Epithelial cell of esophagus (primary cell): Measurements from ENCODE around the gene ERFL.
"Not testable (repeated sequence)": the region's sequence is repeated elsewhere in the genome, so short reads cannot be mapped to it uniquely, and the experiment has no call there.

Source experiments
- DNase-seq: peaks from one replicate; pipeline ENCODE4 v3.0.0; 2010; ENCODE audit warnings: low read depth
- H3K4me3 ChIP-seq: 2 replicates; pipeline ENCODE4 v1.5.1; 2011; ENCODE audit warnings: mild to moderate bottlenecking, low read length, control low read depth
- TF ChIP-seq, protein P1 (sequence below): IDR thresholded peaks from 2 replicates; pipeline ENCODE4 v1.5.1; 2011; ENCODE audit warnings: low read depth, mild to moderate bottlenecking, low read length, control low read depth, inconsistent platforms; ENCODE audit not compliant: insufficient read depth; ENCODE audit errors: missing control alignments

ERFL gene

DNA sequence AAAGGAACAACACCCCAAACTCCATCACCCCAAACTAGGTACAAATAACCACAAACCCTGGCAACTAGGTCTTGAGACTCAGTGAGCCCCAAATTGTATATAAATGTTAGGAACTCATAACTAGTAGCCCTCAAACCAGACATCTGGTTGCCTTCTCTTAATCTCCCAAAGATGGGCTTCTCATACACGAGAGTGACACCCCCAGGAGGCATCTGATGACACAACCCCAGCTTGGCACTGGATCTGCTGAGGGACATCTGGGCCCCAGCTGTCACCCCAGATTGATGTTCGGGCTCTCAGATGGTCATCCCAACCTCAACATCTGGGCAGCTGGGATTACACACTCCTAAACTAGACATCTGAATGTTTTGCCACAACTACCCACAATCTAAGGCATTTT lies 16.1 kb upstream of the ERFL start:
- TF ChIP-seq, protein P1, sequence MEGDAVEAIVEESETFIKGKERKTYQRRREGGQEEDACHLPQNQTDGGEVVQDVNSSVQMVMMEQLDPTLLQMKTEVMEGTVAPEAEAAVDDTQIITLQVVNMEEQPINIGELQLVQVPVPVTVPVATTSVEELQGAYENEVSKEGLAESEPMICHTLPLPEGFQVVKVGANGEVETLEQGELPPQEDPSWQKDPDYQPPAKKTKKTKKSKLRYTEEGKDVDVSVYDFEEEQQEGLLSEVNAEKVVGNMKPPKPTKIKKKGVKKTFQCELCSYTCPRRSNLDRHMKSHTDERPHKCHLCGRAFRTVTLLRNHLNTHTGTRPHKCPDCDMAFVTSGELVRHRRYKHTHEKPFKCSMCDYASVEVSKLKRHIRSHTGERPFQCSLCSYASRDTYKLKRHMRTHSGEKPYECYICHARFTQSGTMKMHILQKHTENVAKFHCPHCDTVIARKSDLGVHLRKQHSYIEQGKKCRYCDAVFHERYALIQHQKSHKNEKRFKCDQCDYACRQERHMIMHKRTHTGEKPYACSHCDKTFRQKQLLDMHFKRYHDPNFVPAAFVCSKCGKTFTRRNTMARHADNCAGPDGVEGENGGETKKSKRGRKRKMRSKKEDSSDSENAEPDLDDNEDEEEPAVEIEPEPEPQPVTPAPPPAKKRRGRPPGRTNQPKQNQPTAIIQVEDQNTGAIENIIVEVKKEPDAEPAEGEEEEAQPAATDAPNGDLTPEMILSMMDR, result no peak
- H3K4me3 ChIP-seq, result no peak overlapping the region
- DNase-seq, result no peak

DNA sequence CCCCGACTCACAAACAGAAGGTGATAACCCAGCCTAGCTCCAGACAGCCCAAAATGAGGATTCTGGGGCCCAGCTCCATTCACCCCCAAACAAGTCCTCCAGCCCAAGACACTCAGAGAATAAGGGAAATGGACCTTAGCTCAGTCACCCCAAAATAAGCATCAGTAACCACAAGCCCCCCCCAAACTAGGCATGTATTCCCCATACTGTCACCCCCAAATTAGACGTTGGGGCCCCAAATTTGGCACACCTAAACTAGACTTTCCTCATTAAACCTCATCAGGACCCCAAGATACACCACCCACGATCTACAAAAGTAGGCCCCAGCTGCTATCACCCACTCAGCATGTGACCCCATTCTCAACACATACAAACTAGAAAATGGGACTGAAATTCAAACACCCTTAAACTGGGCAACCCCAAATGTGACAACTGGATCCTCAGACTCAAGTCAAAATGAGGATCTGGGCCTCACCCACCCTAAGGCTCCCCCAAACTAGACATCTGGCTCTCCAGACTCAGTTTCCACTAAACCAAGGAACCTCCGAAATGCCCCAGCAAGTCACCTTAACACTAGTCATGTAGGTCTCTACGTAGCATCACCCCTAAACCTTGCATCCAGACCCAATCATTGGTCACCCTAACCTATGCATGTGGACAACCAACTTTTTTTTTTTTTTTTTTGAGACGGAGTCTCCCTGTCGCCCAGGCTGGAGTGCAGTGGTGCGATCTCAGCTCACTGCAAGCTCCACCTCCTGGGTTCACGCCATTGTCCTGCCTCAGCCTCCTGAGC lies 13.4 kb upstream of the ERFL start:
- TF ChIP-seq, protein P1, result no peak
- DNase-seq, result no peak
- no peak overlapping the region for H3K4me3 ChIP-seq

DNA sequence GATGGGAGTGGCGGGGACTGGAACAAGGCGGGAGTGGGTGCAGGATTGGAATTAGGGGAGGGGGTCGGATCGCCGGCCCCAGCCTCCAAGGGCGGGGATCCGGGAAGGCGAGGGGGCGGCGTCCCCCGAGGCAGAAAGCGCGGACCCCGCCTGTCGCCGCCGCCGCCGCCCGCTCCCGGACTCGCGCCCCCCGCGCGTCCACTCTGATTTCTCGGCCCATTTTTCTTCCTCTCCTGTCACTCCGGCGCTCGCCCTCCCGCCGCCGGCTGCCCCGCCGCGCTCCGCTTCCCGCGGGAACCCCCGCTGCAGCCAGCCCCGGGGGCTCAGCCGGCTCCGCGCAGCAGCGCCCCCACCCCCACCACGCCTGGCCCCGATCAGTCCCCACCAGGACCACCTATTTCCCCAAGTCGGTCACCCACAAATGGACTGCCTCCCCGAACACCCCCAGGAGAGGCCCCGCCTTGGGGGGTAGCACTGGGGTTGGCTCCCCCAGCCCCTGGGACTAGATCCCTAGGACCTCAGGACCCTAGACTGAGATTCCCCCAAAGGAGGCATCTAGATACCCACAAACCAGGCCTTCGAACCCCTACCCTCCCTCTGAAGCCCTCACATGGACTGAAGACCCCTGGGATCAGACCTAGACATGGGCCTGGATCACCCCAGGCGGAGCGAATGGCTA lies 12.6 kb upstream of the ERFL start:
- TF ChIP-seq, protein P1, result no peak
- peak overlapping the region; percentile 39 for H3K4me3 ChIP-seq
- no peak for DNase-seq

DNA sequence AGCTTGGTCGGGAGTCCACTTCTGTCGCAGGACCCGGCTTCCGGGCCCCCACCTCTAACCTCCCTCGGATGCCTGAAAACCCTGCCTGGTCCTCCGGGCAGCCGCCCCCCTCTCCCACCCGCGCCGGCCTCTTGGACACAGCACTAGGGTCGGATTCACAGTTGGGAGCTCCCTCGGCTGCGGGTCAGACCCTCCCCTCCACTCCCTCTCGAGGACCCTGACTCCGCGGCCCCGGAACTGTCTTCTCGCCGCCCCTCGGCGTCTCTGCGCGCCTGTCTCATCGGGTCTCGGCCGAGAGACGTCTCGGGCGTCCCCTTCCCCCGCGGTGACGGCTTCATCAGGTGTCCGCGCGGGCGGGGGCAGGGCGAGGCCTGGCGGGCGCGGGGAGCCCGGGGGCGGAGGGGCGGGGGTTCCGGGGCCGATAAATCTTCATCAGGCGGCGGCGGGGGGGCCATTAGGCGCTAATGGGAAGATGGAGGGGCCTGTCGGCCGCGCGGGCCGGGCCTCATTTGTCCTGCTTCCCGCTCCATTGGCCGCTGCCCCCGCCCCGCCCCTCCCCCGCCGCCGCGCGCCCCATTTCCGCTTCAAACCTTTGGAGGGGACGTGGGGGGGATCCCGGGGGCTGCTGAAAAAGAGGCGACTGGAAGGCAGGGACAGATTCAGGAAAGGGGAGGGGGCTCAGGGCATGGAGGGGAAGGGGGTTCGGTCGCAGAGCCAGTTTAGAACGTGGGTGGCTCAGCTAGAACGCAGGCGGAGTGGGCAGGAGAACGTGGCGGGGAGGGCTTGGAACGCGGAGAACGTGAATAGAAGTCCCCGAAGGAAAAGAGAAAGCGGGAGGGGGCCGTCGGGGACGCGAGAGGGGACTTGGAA lies 11.8 kb upstream of the ERFL start:
- peak overlapping the region; percentile 39 for H3K4me3 ChIP-seq
- TF ChIP-seq, protein P1, result no peak
- no peak for DNase-seq

DNA sequence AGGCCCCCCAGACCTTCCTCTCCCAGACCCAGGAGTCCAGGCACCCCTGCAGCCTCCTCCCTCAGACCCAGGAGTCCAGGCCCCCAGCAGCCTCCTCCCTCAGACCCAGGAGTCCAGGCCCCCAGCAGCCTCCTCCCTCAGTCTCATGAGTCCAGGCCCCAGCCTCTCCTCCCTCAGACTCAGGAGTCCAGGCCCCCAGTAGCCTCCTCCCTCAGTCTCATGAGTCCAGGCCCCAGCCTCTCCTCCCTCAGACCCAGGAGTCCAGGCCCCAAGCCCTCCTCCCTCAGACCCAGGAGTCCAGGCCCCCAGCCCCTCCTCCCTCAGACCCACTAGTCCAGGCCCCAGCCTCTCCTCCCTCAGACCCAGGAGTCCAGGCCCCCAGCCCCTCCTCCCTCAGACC lies 11.0 kb upstream of the ERFL start:
- not testable (repeated sequence) for DNase-seq, H3K4me3 ChIP-seq

DNA sequence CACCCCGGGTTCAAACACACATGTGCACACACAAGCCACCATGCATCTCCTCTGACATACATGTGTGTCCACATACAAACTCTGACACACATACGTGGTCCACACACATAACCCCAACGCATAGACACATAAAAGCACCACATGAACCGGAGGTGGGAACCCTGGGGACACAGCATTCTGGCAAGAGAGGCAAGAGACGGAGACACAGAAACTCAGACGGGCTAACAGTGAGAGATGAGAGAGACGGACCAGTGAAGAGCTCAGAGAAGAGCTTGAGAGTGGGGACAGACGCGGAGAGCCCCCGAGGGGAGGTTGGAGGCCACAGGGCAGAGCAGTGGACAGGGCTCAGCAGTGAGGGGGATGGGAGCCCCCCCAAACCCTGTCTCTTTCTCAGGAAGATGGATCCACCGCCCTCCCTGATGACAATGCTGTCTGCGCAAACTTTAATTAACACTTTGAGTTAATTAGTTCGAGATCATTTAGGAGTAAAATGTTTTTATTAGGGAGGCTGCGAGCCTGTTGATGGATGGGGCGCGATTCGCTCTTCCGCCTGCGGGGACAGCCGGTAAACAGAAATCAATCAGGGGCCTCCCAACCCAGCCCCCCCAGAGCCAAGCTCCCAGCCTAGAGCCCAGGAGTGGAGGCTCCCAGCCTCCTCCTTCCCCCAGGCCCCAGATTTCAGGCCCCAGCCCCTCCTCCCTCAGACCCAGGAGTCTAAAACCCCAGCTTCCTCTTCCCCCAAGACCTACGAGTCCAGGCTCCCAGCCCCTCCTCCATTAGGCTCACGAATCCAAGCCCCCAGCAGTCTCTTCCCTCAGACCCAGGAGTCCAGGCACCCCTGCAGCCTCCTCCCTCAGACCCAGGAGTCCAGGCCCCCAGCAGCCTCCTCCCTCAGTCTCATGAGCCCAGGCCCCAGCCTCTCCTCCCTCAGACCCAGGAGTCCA lies 9.5 kb upstream of the ERFL start:
- DNase-seq, result no peak
- TF ChIP-seq, protein P1, result no peak
- H3K4me3 ChIP-seq, result no peak overlapping the region
